Bronchial epithelial cell (primary cell): Measurements from ENCODE around the gene NBPF11. TPM values are rescaled to one million over a fixed set of nuclear protein-coding genes. Genes with fewer than 3 reads are reported as not detected.
A peak's percentile ranks its signal among the peaks of the same experiment; 100 is the strongest.
"Not testable (repeated sequence)": the region's sequence is repeated elsewhere in the genome, so short reads cannot be mapped to it uniquely, and the experiment has no call there.

Source experiments
- DNase-seq: peaks from one replicate; pipeline ENCODE4 v3.0.0-alpha.2; 2010; ENCODE audit warnings: low read depth
- FAIRE-seq: peaks from 2 replicates; lab custom pipeline; 2011; peaks lifted over from hg19 to GRCh38; lab: Jason Lieb, UNC
- H3K27me3 ChIP-seq: 2 replicates; pipeline ENCODE4 v1.5.1; 2011; ENCODE audit warnings: low read length; ENCODE audit not compliant: control insufficient read depth, insufficient read depth
- H3K36me3 ChIP-seq: 2 replicates; pipeline ENCODE4 v1.5.1; 2011; ENCODE audit warnings: low read length; ENCODE audit not compliant: control insufficient read depth, insufficient read depth
- H3K4me3 ChIP-seq: 2 replicates; pipeline ENCODE4 v1.5.1; 2011; ENCODE audit warnings: mild to moderate bottlenecking, low read depth, low read length, control low read depth
- CTCF ChIP-seq: IDR thresholded peaks from 2 replicates; pipeline ENCODE4 v1.5.1; 2011; ENCODE audit warnings: mild to moderate bottlenecking, moderate library complexity, low read length, control low read depth, inconsistent platforms; ENCODE audit not compliant: insufficient read depth, severe bottlenecking
- total RNA-seq: library from RNA; depleted of rRNA; stranded (reverse); fragments of >200 nt; gene quantifications from 2 replicates; pipeline ENCODE4 v1.2.1, GENCODE V29; 2014

Gene NBPF11
- total RNA-seq, 1 donor from 2014 or later: 5.8 TPM

GRCh38 chr1:148120395-148120794 lies 31.7 kb downstream of the NBPF11 start:
- DNase-seq: peak; percentile 8
- H3K36me3 ChIP-seq, H3K4me3 ChIP-seq, H3K27me3 ChIP-seq, FAIRE-seq: not testable (repeated sequence)
- TF ChIP-seq CTCF: peak; percentile 12

- FAIRE-seq, DNase-seq, H3K36me3 ChIP-seq, H3K27me3 ChIP-seq, H3K4me3 ChIP-seq: not testable (repeated sequence)
Measured at GRCh38 chr1:148095732-148096131, 56.3 kb downstream of the NBPF11 start.

- not testable (repeated sequence) for H3K4me3 ChIP-seq, DNase-seq, H3K27me3 ChIP-seq, FAIRE-seq, H3K36me3 ChIP-seq
Measured at GRCh38 chr1:148086196-148086595, 65.9 kb downstream of the NBPF11 start.

- H3K36me3 ChIP-seq, FAIRE-seq, H3K27me3 ChIP-seq, H3K4me3 ChIP-seq, DNase-seq: not testable (repeated sequence)
Measured at GRCh38 chr1:148081205-148081604, 70.9 kb downstream of the NBPF11 start.

GRCh38 chr1:148078632-148079519 lies 73.2 kb downstream of the NBPF11 start:
- H3K27me3 ChIP-seq, H3K4me3 ChIP-seq, H3K36me3 ChIP-seq, DNase-seq, FAIRE-seq: not testable (repeated sequence)

GRCh38 chr1:148078090-148078489 lies 74.0 kb downstream of the NBPF11 start:
- H3K27me3 ChIP-seq, DNase-seq, H3K36me3 ChIP-seq, H3K4me3 ChIP-seq, FAIRE-seq: not testable (repeated sequence)

- not testable (repeated sequence) for DNase-seq, H3K27me3 ChIP-seq, H3K36me3 ChIP-seq, FAIRE-seq, H3K4me3 ChIP-seq
Measured at GRCh38 chr1:148077458-148077857, 74.6 kb downstream of the NBPF11 start.

- not testable (repeated sequence) for H3K27me3 ChIP-seq, FAIRE-seq, H3K4me3 ChIP-seq, H3K36me3 ChIP-seq, DNase-seq
Measured at GRCh38 chr1:148073392-148073791, 78.7 kb downstream of the NBPF11 start.

GRCh38 chr1:148068606-148069005 lies 83.5 kb downstream of the NBPF11 start:
- FAIRE-seq, H3K36me3 ChIP-seq, H3K27me3 ChIP-seq, DNase-seq, H3K4me3 ChIP-seq: not testable (repeated sequence)

GRCh38 chr1:148068201-148068600 lies 83.9 kb downstream of the NBPF11 start:
- DNase-seq, H3K36me3 ChIP-seq, H3K4me3 ChIP-seq, FAIRE-seq, H3K27me3 ChIP-seq: not testable (repeated sequence)

GRCh38 chr1:148060294-148060701 lies 91.8 kb downstream of the NBPF11 start:
- not testable (repeated sequence) for H3K36me3 ChIP-seq, FAIRE-seq, H3K27me3 ChIP-seq, DNase-seq
- peak overlapping the region; percentile 22 for H3K4me3 ChIP-seq

GRCh38 chr1:148057384-148057783 lies 94.7 kb downstream of the NBPF11 start:
- H3K4me3 ChIP-seq, H3K36me3 ChIP-seq, H3K27me3 ChIP-seq, DNase-seq, FAIRE-seq: not testable (repeated sequence)
